HEK293 (cell line): ENCODE data around the gene DNMT3A.

Experiments used
- REPIN1 ChIP-seq: fragments of 450-650 bp; formaldehyde crosslinking; IDR thresholded peaks from 2 replicates; pipeline ENCODE4 v1.5.1; 2017; ENCODE audit warnings: missing biosample characterization, missing genetic modification characterization, low read depth
- TRIM28 ChIP-seq: IDR thresholded peaks from 2 replicates; pipeline ENCODE4 v1.6.1; 2011; ENCODE audit warnings: low read length, control low read depth, borderline replicate concordance
- YY1 ChIP-seq: fragments of 450-650 bp; formaldehyde crosslinking; IDR thresholded peaks from 2 replicates; pipeline ENCODE4 v1.5.1; 2018; ENCODE audit warnings: missing biosample characterization, missing genetic modification characterization
- ZNF510 ChIP-seq: fragments of 450-650 bp; formaldehyde crosslinking; IDR thresholded peaks from 2 replicates; pipeline ENCODE4 v1.5.1; 2018; ENCODE audit warnings: mild to moderate bottlenecking, missing genetic modification characterization, missing biosample characterization; ENCODE audit not compliant: insufficient replicate concordance
- ZNF530 ChIP-seq: fragments of 450-650 bp; formaldehyde crosslinking; IDR thresholded peaks from 2 replicates; pipeline ENCODE4 v1.5.1; 2016; ENCODE audit warnings: low read depth, missing biosample characterization, missing genetic modification characterization
- ZNF670 ChIP-seq: fragments of 450-650 bp; formaldehyde crosslinking; IDR thresholded peaks from 2 replicates; pipeline ENCODE4 v1.5.1; 2016; ENCODE audit warnings: missing biosample characterization, missing genetic modification characterization, low read depth
- TF ChIP-seq, protein P1 (sequence below): fragments of 450-650 bp; formaldehyde crosslinking; IDR thresholded peaks from 2 replicates; pipeline ENCODE4 v1.5.1; 2016; ENCODE audit warnings: missing biosample characterization, missing genetic modification characterization
- TF ChIP-seq, protein P2 (sequence below): fragments of 450-650 bp; formaldehyde crosslinking; IDR thresholded peaks from 2 replicates; pipeline ENCODE4 v1.5.1; 2016; ENCODE audit warnings: missing biosample characterization, missing genetic modification characterization
- TF ChIP-seq, protein P3 (sequence below): fragments of 450-650 bp; IDR thresholded peaks from 2 replicates; pipeline ENCODE4 v1.5.1; 2018; ENCODE audit warnings: missing biosample characterization, missing genetic modification characterization
- TF ChIP-seq, protein P4 (sequence below): fragments of 450-650 bp; formaldehyde crosslinking; IDR thresholded peaks from 2 replicates; pipeline ENCODE4 v1.5.1; 2016; ENCODE audit warnings: missing biosample characterization, missing genetic modification characterization
- TF ChIP-seq, protein P5 (sequence below): fragments of 450-650 bp; formaldehyde crosslinking; IDR thresholded peaks from 2 replicates; pipeline ENCODE4 v1.5.1; 2017; ENCODE audit warnings: missing biosample characterization, missing genetic modification characterization

DNA sequence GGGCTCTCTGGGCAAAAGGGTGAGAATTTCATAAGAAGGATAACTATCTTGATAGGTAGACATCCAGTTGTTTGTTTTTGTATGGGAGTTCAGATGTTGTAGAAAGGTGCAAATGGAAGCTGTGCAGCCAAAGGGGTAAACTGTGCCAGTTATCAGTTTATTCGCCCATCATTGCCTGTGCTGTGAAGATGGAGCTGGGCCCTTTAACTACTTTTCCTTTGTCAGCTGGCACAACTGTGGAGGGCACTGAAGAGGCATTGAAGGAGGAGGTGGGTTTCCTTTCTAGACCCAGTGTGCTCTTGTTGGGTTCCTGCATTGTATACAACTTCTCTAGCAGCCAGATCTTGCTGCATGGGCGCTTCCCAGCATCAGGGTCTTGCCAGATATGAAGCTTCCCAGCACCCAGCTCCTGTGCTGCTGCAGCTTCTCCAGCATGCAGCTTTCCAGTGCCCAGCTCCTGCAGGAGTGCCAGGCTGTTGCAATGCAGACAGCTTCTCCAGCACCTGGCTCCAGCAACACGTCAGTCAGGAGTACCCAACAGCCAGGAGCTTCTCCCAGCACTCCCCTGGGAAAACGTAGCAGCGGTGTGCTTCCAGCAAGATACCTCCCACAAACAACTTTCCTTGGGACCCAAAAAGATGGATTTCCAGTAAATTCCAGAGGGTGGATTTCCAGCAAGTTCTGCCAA, 15.3 kb downstream of the DNMT3A start:
- TF ChIP-seq, protein P1, sequence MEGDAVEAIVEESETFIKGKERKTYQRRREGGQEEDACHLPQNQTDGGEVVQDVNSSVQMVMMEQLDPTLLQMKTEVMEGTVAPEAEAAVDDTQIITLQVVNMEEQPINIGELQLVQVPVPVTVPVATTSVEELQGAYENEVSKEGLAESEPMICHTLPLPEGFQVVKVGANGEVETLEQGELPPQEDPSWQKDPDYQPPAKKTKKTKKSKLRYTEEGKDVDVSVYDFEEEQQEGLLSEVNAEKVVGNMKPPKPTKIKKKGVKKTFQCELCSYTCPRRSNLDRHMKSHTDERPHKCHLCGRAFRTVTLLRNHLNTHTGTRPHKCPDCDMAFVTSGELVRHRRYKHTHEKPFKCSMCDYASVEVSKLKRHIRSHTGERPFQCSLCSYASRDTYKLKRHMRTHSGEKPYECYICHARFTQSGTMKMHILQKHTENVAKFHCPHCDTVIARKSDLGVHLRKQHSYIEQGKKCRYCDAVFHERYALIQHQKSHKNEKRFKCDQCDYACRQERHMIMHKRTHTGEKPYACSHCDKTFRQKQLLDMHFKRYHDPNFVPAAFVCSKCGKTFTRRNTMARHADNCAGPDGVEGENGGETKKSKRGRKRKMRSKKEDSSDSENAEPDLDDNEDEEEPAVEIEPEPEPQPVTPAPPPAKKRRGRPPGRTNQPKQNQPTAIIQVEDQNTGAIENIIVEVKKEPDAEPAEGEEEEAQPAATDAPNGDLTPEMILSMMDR (tag by site-specific recombination) = no peak
- no peak for TF ChIP-seq REPIN1 (tag by site-specific recombination)
- no peak for TF ChIP-seq ZNF510
- TF ChIP-seq, protein P2, sequence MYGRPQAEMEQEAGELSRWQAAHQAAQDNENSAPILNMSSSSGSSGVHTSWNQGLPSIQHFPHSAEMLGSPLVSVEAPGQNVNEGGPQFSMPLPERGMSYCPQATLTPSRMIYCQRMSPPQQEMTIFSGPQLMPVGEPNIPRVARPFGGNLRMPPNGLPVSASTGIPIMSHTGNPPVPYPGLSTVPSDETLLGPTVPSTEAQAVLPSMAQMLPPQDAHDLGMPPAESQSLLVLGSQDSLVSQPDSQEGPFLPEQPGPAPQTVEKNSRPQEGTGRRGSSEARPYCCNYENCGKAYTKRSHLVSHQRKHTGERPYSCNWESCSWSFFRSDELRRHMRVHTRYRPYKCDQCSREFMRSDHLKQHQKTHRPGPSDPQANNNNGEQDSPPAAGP = no peak
- TF ChIP-seq, protein P3, sequence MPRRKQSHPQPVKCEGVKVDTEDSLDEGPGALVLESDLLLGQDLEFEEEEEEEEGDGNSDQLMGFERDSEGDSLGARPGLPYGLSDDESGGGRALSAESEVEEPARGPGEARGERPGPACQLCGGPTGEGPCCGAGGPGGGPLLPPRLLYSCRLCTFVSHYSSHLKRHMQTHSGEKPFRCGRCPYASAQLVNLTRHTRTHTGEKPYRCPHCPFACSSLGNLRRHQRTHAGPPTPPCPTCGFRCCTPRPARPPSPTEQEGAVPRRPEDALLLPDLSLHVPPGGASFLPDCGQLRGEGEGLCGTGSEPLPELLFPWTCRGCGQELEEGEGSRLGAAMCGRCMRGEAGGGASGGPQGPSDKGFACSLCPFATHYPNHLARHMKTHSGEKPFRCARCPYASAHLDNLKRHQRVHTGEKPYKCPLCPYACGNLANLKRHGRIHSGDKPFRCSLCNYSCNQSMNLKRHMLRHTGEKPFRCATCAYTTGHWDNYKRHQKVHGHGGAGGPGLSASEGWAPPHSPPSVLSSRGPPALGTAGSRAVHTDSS (tag by site-specific recombination) = no peak
- no peak for TF ChIP-seq ZNF670 (tag by site-specific recombination)
- no peak for TF ChIP-seq TRIM28
- TF ChIP-seq YY1 (tag by site-specific recombination) = no peak
- TF ChIP-seq ZNF530 (tag by site-specific recombination) = no peak
- TF ChIP-seq, protein P4, sequence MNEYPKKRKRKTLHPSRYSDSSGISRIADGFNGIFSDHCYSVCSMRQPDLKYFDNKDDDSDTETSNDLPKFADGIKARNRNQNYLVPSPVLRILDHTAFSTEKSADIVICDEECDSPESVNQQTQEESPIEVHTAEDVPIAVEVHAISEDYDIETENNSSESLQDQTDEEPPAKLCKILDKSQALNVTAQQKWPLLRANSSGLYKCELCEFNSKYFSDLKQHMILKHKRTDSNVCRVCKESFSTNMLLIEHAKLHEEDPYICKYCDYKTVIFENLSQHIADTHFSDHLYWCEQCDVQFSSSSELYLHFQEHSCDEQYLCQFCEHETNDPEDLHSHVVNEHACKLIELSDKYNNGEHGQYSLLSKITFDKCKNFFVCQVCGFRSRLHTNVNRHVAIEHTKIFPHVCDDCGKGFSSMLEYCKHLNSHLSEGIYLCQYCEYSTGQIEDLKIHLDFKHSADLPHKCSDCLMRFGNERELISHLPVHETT = no peak
- TF ChIP-seq, protein P5, sequence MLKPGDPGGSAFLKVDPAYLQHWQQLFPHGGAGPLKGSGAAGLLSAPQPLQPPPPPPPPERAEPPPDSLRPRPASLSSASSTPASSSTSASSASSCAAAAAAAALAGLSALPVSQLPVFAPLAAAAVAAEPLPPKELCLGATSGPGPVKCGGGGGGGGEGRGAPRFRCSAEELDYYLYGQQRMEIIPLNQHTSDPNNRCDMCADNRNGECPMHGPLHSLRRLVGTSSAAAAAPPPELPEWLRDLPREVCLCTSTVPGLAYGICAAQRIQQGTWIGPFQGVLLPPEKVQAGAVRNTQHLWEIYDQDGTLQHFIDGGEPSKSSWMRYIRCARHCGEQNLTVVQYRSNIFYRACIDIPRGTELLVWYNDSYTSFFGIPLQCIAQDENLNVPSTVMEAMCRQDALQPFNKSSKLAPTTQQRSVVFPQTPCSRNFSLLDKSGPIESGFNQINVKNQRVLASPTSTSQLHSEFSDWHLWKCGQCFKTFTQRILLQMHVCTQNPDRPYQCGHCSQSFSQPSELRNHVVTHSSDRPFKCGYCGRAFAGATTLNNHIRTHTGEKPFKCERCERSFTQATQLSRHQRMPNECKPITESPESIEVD (tag by site-specific recombination) = no peak
